Liver (tissue), 9 donors: ENCODE results near the gene SPTB. TPM values are rescaled to one million over a fixed set of nuclear protein-coding genes. Genes with fewer than 3 reads are reported as not detected.

Experiments
- DNase-seq: peaks from one replicate; pipeline ENCODE4 v3.0.0-alpha.2; 2017; ENCODE audit warnings: low spot score
- H3K27ac ChIP-seq, 2 donors: one replicate each; pipeline ENCODE4 v1.7.0; 2013; ENCODE audit warnings: inconsistent platforms in 2 of 2, low read length in 2 of 2, control low read depth in 1 of 2, low read depth in 1 of 2, mild to moderate bottlenecking in 1 of 2
- H3K27me3 ChIP-seq, 4 donors: one replicate each; pipeline versions ENCODE4 v1.6.1 to v1.7.0; 2013; ENCODE audit warnings: low read length in 3 of 4, inconsistent platforms in 1 of 4, mild to moderate bottlenecking in 1 of 4, moderate library complexity in 1 of 4; ENCODE audit not compliant: control insufficient read depth in 4 of 4, insufficient read depth in 4 of 4
- H3K36me3 ChIP-seq, 4 donors: one replicate each; pipeline versions ENCODE4 v1.6.1 to v1.7.0; 2013; ENCODE audit warnings: low read length in 3 of 4, mild to moderate bottlenecking in 3 of 4, low read depth in 1 of 4, moderate library complexity in 1 of 4; ENCODE audit not compliant: control insufficient read depth in 4 of 4, insufficient read depth in 3 of 4
- H3K4me1 ChIP-seq, 4 donors: one replicate each; pipeline versions ENCODE4 v1.6.1 to v1.7.0; 2013; ENCODE audit warnings: low read length in 3 of 4, mild to moderate bottlenecking in 3 of 4, moderate library complexity in 1 of 4; ENCODE audit not compliant: control insufficient read depth in 4 of 4, insufficient read depth in 4 of 4
- H3K4me3 ChIP-seq, 3 donors: one replicate each; pipeline versions ENCODE4 v1.6.1 to v1.7.0; 2013; ENCODE audit warnings: low read length in 3 of 3, control low read depth in 1 of 3, low read depth in 1 of 3, mild to moderate bottlenecking in 1 of 3
- H3K9ac ChIP-seq, 2 donors: one replicate each; pipeline ENCODE4 v1.7.0; 2013; ENCODE audit warnings: low read length in 2 of 2, mild to moderate bottlenecking in 2 of 2, moderate library complexity in 2 of 2, control low read depth in 1 of 2, low read depth in 1 of 2
- H3K9me3 ChIP-seq, 4 donors: one replicate each; pipeline versions ENCODE4 v1.6.1 to v1.7.0; 2013; ENCODE audit warnings: low read length in 3 of 4; ENCODE audit not compliant: control insufficient read depth in 4 of 4
- EGR1 ChIP-seq, 2 donors: IDR thresholded peaks; 2 replicates each; pipeline ENCODE4 v1.6.1; 2016 to 2018; ENCODE audit warnings: antibody characterized with exemption in 2 of 2, low read depth in 2 of 2
- FOXA1 ChIP-seq: IDR thresholded peaks from 2 replicates; pipeline ENCODE4 v1.6.1; 2016; ENCODE audit warnings: antibody characterized with exemption
- FOXA2 ChIP-seq: IDR thresholded peaks from 2 replicates; pipeline ENCODE4 v1.6.1; 2016; ENCODE audit warnings: antibody characterized with exemption
- HNF4A ChIP-seq, 2 donors: conservative IDR thresholded peaks; 2 replicates each; pipeline ENCODE4 v1.6.1; 2016; ENCODE audit warnings: antibody characterized with exemption in 2 of 2, mild to moderate bottlenecking in 2 of 2
- HNF4G ChIP-seq: IDR thresholded peaks from 2 replicates; pipeline ENCODE4 v1.6.1; 2016; ENCODE audit warnings: antibody characterized with exemption
- JUND ChIP-seq, 2 donors: IDR thresholded peaks; 2 replicates each; pipeline ENCODE4 v1.6.1; 2016; ENCODE audit warnings: antibody characterized with exemption in 2 of 2
- NR2F2 ChIP-seq: IDR thresholded peaks from 2 replicates; pipeline ENCODE4 v1.6.1; 2016; ENCODE audit warnings: antibody characterized with exemption
- RAD21 ChIP-seq, 2 donors: IDR thresholded peaks; 2 replicates each; pipeline ENCODE4 v1.6.1; 2016; ENCODE audit warnings: antibody characterized with exemption in 2 of 2, mild to moderate bottlenecking in 2 of 2
- RXRA ChIP-seq, 2 donors: IDR thresholded peaks; 2 replicates each; pipeline ENCODE4 v1.6.1; 2017 to 2018; ENCODE audit warnings: antibody characterized with exemption in 2 of 2, mild to moderate bottlenecking in 1 of 2
- SP1 ChIP-seq: IDR thresholded peaks from 2 replicates; pipeline ENCODE4 v1.6.1; 2018; ENCODE audit warnings: antibody characterized with exemption, mild to moderate bottlenecking
- TAF1 ChIP-seq: conservative IDR thresholded peaks from 2 replicates; pipeline ENCODE4 v1.6.1; 2016; ENCODE audit warnings: antibody characterized with exemption, mild to moderate bottlenecking
- YY1 ChIP-seq: IDR thresholded peaks from 2 replicates; pipeline ENCODE4 v1.6.1; 2016; ENCODE audit warnings: antibody characterized with exemption, mild to moderate bottlenecking
- WGBS: extraction: QIAGEN DNeasy Blood & Tissue Kit; methylation state at CpG from one replicate; pipeline ENCODE4 v1.1.7; 2013; 5-methylcytosine and 5-hydroxymethylcytosine counted together
- polyA plus RNA-seq, 2 donors: library from polyadenylated mRNA; stranded (reverse) in 1 of 2; unstranded in 1 of 2; fragments of 200-250 nt in 1 of 2; fragments of >200 nt in 1 of 2; fragmentation: Nextera tagmentation in 1 of 2; extraction: Ambion mirVana in 1 of 2; gene quantifications; one replicate each; pipeline versions ENCODE4 v1.2.1 to v1.2.3, GENCODE V29; 2013 to 2015
- total RNA-seq, 2 donors: library from RNA; depleted of rRNA; stranded (reverse); fragments of >200 nt; gene quantifications; one replicate each; pipeline ENCODE4 v1.2.3, GENCODE V29; 2014
- TF ChIP-seq, protein P1 (sequence below): IDR thresholded peaks from 2 replicates; pipeline ENCODE4 v1.6.1; 2016; ENCODE audit warnings: antibody characterized with exemption, mild to moderate bottlenecking
- TF ChIP-seq, protein P2 (sequence below): fragments of 150-350 bp; IDR thresholded peaks from 2 replicates; pipeline ENCODE4 v1.5.1; 2017; ENCODE audit warnings: improper control_type of control experiment, low read depth, low read length; ENCODE audit not compliant: missing input control
- TF ChIP-seq, protein P3 (sequence below): IDR thresholded peaks from 2 replicates; pipeline ENCODE4 v1.6.1; 2016; ENCODE audit warnings: antibody characterized with exemption
- TF ChIP-seq, protein P4 (sequence below): IDR thresholded peaks from 2 replicates; pipeline ENCODE4 v1.6.1; 2016; ENCODE audit warnings: antibody characterized with exemption
- TF ChIP-seq, protein P5 (sequence below): IDR thresholded peaks from 2 replicates; pipeline ENCODE4 v1.6.1; 2016; ENCODE audit warnings: antibody characterized with exemption
- donor health status: healthy.
- donor health status: healthy.
- donor health status: healthy.
- donor health status: healthy.
- donor health status: healthy.

The SPTB gene
- total and polyA plus RNA-seq, 4 donors, result 0.12 to 332 (median 0.26) TPM

DNA sequence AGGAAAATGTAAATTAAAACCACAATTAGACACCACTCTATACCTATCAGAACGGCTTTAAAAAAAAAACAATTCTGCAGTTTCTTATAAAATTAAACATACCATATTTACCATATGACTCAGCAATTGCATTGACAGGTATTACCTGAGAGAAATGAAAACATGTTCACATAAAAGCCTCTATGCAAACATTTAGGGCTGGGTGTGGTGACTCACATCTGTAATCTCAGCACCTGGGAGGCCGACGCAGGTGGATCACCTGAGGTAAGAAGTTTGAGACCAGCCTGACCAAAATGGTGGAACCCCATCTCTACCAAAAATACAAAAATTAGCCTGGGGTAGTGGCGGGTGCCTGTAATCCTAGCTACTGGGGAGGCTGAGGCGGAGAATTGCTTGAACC lies 41.1 kb downstream of the SPTB start:
- DNase-seq, result no peak
- H3K9ac ChIP-seq, result no peak overlapping the region
- H3K9me3 ChIP-seq, result no peaks in the 10 kb centered on the region
- TF ChIP-seq, protein P1, sequence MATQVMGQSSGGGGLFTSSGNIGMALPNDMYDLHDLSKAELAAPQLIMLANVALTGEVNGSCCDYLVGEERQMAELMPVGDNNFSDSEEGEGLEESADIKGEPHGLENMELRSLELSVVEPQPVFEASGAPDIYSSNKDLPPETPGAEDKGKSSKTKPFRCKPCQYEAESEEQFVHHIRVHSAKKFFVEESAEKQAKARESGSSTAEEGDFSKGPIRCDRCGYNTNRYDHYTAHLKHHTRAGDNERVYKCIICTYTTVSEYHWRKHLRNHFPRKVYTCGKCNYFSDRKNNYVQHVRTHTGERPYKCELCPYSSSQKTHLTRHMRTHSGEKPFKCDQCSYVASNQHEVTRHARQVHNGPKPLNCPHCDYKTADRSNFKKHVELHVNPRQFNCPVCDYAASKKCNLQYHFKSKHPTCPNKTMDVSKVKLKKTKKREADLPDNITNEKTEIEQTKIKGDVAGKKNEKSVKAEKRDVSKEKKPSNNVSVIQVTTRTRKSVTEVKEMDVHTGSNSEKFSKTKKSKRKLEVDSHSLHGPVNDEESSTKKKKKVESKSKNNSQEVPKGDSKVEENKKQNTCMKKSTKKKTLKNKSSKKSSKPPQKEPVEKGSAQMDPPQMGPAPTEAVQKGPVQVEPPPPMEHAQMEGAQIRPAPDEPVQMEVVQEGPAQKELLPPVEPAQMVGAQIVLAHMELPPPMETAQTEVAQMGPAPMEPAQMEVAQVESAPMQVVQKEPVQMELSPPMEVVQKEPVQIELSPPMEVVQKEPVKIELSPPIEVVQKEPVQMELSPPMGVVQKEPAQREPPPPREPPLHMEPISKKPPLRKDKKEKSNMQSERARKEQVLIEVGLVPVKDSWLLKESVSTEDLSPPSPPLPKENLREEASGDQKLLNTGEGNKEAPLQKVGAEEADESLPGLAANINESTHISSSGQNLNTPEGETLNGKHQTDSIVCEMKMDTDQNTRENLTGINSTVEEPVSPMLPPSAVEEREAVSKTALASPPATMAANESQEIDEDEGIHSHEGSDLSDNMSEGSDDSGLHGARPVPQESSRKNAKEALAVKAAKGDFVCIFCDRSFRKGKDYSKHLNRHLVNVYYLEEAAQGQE, result no peak
- TF ChIP-seq HNF4G, result no peak
- no peak for TF ChIP-seq JUND (IDR thresholded peaks at IDR 0.05)
- no peak for TF ChIP-seq HNF4A (conservative IDR thresholded peaks at IDR 0.05)
- no peak for TF ChIP-seq EGR1 (IDR thresholded peaks at IDR 0.05; ENCODE audit: low read depth in 2 of 2)
- TF ChIP-seq, protein P2, sequence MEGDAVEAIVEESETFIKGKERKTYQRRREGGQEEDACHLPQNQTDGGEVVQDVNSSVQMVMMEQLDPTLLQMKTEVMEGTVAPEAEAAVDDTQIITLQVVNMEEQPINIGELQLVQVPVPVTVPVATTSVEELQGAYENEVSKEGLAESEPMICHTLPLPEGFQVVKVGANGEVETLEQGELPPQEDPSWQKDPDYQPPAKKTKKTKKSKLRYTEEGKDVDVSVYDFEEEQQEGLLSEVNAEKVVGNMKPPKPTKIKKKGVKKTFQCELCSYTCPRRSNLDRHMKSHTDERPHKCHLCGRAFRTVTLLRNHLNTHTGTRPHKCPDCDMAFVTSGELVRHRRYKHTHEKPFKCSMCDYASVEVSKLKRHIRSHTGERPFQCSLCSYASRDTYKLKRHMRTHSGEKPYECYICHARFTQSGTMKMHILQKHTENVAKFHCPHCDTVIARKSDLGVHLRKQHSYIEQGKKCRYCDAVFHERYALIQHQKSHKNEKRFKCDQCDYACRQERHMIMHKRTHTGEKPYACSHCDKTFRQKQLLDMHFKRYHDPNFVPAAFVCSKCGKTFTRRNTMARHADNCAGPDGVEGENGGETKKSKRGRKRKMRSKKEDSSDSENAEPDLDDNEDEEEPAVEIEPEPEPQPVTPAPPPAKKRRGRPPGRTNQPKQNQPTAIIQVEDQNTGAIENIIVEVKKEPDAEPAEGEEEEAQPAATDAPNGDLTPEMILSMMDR, result no peak
- TF ChIP-seq, protein P3, sequence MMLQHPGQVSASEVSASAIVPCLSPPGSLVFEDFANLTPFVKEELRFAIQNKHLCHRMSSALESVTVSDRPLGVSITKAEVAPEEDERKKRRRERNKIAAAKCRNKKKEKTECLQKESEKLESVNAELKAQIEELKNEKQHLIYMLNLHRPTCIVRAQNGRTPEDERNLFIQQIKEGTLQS, result no peak
- TF ChIP-seq, protein P4, sequence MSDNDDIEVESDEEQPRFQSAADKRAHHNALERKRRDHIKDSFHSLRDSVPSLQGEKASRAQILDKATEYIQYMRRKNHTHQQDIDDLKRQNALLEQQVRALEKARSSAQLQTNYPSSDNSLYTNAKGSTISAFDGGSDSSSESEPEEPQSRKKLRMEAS, result no peak
- TF ChIP-seq TAF1, result no peak
- TF ChIP-seq SP1, result no peak
- no peak for TF ChIP-seq RXRA (IDR thresholded peaks at IDR 0.05)
- TF ChIP-seq FOXA2, result no peak
- no peak for TF ChIP-seq NR2F2
- no peak for TF ChIP-seq FOXA1
- H3K4me1 ChIP-seq, result no peaks in the 10 kb centered on the region
- 89% methylated on average over 5 of the region's 5 CpGs for WGBS
- H3K36me3 ChIP-seq, result no peaks in the 10 kb centered on the region
- H3K4me3 ChIP-seq, result no peak overlapping the region
- no peak overlapping the region for H3K27ac ChIP-seq
- peaks cover 0 to 3% (median 1%) of the 10 kb centered on the region in 4 donors for H3K27me3 ChIP-seq

DNA sequence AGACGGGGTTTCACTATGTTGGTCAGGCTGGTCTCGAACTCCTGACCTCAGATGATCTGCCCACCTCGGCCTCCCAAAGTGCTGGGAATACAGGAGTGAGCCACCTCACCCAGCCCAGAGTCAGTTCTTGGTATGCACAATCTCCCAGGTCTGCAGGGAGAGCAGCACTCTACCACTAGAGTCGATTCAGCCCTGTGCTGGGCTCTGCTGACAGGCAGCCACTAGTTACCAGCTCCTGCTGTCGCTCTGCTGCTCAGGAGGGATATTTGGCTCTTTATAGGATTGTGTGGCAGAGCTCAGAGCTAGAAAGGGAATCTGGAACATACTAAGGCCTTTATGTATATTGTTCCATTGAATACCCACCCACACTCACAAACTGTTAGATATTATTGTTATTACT lies 44.3 kb downstream of the SPTB start:
- Histone ChIP-seq H3K4me3 (no peak overlapping the region), H3K4me1 (no peaks in the 10 kb centered on the region), H3K27me3 (peaks cover 0 to under 1% (median 0%) of the 10 kb centered on the region in 4 donors), H3K36me3 (no peaks in the 10 kb centered on the region), H3K9me3 (no peaks in the 10 kb centered on the region), H3K9ac (no peak overlapping the region), H3K27ac (no peak overlapping the region)
- TF ChIP-seq TAF1 (no peak), YY1 (no peak), EGR1 (IDR thresholded peaks at IDR 0.05; ENCODE audit: low read depth in 2 of 2) (no peak), RXRA (IDR thresholded peaks at IDR 0.05) (no peak), FOXA1 (no peak), RAD21 (IDR thresholded peaks at IDR 0.05) (no peak), HNF4A (conservative IDR thresholded peaks at IDR 0.05) (no peak)
- TF ChIP-seq, protein P1, result no peak
- TF ChIP-seq, protein P5, sequence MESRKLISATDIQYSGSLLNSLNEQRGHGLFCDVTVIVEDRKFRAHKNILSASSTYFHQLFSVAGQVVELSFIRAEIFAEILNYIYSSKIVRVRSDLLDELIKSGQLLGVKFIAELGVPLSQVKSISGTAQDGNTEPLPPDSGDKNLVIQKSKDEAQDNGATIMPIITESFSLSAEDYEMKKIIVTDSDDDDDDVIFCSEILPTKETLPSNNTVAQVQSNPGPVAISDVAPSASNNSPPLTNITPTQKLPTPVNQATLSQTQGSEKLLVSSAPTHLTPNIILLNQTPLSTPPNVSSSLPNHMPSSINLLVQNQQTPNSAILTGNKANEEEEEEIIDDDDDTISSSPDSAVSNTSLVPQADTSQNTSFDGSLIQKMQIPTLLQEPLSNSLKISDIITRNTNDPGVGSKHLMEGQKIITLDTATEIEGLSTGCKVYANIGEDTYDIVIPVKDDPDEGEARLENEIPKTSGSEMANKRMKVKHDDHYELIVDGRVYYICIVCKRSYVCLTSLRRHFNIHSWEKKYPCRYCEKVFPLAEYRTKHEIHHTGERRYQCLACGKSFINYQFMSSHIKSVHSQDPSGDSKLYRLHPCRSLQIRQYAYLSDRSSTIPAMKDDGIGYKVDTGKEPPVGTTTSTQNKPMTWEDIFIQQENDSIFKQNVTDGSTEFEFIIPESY, result no peak
- TF ChIP-seq, protein P4, result no peak
- TF ChIP-seq, protein P3, result no peak
- TF ChIP-seq, protein P2, result no peak
- 84% methylated on average over 5 of the region's 5 CpGs for WGBS
- DNase-seq, result no peak
